Forelimb muscle (tissue), 1 donor: ENCODE results near the gene DDX54. TPM values are rescaled to one million over a fixed set of nuclear protein-coding genes. Genes with fewer than 3 reads are reported as not detected.

ENCODE experiments used
- DNase-seq: peaks from one replicate; pipeline ENCODE4 v3.0.0-alpha.2; 2013; ENCODE audit warnings: low read depth
- polyA plus RNA-seq: library from polyadenylated mRNA; unstranded; fragments of 120-200 nt; gene quantifications from one replicate; pipeline ENCODE4 v1.2.1, GENCODE V29; 2013; ENCODE audit not compliant: insufficient read length

The DDX54 gene
- 64.8 TPM for polyA plus RNA-seq

GRCh38 chr12:113185180-113186032 is at the start of gene DDX54, which contains the start of gene RITA1:
Gene DDX54 (minus strand): TSS chr12:113185478. CDS start chr12:113185451, 27 bp downstream.
Gene RITA1 (plus strand): TSS chr12:113185721. CDS start chr12:113186747, 1,026 bp downstream.
- no peak for DNase-seq

DNA sequence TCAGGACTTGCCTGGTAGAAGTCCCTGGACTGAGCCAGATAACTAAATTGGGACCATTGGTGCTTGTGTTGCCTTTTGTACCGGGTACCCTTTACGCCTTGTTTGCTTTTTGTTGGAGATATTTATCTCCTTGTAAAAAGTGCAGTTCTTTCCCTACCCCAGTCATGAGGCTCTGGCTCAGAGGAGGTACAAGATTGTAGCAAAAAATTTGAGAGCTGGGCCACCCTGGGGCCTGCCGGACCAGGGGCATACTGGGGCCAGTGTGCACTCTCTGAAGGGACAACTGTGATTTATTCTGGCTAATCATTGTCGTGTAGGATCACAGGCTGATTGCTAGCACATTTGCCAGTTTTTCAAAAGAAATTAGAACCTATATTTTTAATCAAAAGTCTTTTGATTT is 49.2 kb upstream of the DDX54 start:
- DNase-seq = no peak

DNA sequence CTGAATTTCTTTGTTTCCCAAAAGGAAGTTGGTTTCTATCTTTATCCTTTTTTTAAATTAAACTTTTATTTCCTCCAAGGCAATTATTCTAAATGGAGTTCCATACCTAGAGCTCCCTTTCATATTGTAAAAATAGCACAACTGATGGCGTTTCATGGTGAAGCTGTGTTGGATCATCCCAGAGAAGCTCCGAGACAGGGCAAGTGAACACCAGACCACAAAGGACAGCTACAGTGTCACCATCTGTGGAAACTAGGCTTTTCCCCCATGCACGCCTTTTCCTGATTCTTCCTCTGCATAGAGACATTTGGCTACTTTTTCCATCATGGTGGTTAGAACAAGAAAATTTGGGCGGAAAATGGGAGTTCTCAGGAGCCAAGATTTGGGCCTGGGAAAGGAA is 48.7 kb upstream of the DDX54 start:
- DNase-seq = no peak

DNA sequence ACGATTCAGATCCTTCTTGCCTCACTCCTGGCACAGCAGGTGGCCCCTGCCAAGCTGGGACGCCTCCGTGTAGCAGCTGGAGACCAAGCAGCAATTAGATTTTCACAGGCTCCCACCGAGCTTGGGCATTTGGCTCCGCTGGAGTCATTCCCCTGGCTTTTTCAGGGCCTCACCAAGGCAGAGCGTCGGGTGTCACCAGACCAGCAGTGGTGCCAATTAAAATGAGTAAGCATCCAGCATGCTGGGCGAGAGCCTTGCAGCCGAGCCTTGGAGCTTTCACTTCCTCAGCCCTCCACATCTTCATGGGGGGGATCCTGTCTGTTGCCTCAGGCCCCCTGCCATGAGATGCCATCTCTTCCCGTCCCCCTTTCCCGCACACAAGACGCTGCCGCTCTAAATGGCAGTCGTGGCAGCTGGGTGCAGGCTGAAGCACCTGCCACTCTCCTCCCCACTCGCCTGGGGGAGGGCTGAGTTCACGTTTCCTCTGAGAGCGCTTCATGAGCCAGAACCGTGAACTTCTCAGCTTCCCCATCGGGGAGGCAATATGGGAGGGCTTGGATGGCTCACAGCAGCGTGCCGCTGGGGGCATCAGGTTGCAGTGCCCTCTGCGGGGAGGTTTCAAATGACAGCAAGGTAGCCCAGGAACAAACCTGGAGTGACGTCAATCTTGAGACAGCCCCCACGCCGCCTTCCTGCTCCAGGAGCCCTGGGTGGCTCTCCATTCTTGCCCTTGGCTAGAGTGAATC is 47.7 kb upstream of the DDX54 start:
- no peak for DNase-seq

DNA sequence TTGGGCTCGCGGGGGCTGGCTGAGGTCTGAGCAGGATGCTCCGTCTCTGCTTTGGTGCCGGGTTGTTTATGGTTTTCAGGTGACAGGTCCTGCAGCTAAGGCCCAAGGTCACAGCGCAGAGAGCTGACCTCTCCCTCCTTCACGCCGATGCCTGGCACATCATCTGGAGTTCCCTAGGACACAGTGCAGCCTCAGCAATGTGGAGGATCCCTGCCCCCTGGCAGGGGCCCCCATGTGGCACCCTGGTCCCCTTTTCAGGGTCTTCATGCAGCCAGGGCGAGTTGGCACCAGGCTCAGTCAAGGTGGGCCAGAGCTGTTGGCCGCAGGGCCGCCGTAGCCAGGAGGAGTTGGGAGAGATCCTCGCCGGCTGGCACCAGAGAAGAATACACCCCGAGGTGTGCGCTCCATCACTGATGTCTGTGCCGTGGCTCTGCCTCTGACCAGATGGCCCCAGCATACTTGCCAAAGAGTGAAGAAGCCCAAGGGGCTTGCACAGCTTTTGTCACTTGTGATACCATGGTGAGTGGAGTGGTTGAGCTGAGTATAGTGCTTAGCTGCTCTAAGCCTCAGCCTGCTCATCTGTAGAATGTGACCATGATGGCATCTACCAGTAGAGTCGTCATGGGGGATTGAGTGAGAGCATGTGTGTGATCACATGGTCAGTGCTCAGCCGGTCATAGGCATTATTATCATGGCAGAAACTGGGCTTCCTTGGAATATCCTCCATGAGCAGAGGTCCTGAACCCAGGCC is 47.0 kb upstream of the DDX54 start:
- DNase-seq = no peak

DNA sequence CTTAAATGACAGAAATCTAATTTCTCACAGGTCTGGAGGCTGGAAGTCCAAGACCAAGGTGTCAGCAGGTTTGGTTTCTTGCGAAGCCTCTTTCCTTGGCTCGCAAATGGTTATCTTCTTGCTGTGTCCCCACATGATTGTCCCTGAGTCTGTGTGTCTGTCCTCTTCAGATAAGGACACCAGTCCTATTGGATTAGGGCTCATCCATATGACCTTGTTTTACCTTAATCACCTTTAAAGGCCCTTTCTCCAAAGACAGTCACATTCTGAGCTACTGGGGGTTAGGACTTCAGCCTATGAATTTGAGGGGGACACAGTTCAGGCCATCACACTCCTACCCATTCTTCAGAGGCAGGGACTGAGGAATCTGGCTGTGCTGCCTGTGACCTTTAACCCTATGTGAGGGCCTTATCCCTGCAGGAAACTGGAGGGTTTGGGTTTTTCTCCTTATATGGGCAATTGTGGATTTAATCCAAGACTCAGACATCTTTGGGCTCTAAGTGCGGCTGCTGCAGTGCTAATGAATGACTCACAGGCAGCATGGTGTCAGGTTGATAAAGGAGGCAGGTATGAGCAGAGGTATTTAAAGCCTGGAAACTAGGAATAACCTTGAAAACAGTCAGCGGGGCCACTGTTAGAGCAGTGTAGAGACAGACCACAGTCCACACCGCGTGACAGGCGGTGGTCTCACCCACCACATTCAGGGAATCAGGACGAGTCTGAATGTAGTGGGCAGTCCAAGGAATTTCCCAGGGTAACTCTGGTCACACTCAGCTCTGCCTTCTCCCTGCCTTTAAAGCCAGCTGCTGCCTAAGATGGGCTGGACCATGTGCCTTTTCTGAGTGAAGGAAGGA is 46.2 kb upstream of the DDX54 start:
- DNase-seq = no peak

DNA sequence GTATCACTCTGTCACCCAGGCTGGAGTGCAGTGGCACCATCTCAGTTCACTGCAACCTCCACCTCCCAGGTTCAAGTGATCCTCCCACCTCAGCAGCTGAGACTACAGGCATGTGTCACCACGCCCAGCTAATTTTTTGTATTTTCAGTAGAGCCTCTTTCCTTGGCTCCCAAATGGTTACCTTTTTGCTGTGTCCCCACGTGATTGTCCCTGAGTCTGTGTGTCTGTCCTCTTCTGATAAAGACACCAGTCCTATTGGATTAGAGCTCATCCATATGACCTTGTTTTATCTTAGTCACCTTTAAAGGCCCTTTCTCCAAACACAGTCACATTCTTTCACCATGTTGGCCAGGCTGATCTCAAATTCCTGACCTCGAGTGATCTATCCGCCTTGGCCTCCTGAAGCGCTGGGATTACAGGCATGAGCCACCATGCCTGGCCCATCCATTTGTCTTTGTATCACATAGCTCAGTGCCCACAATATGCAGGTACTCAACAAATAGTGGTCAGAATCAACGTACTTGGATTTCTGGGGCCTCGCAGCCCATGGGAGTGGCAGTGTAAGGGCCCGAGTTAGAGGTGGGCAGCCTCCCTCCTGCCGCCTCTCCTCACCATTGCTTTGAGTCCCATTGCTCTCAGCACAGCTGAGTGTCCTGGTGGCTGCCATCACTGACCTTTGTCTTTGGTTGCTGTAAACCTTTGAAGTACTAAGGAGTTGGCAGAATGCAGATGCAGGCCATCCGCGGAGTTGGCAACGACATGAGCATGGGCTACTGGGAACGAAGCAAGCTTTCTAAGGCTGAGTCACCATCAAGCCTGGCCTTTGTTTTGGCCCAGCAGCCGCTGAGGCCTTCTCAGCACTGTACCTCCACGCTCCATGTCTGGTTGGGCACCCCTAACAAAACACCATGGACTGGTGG is 45.3 kb upstream of the DDX54 start:
- no peak for DNase-seq

- DNase-seq = no peak
Measured at GRCh38 chr12:113228394-113229028, 43.2 kb upstream of the DDX54 start.

DNA sequence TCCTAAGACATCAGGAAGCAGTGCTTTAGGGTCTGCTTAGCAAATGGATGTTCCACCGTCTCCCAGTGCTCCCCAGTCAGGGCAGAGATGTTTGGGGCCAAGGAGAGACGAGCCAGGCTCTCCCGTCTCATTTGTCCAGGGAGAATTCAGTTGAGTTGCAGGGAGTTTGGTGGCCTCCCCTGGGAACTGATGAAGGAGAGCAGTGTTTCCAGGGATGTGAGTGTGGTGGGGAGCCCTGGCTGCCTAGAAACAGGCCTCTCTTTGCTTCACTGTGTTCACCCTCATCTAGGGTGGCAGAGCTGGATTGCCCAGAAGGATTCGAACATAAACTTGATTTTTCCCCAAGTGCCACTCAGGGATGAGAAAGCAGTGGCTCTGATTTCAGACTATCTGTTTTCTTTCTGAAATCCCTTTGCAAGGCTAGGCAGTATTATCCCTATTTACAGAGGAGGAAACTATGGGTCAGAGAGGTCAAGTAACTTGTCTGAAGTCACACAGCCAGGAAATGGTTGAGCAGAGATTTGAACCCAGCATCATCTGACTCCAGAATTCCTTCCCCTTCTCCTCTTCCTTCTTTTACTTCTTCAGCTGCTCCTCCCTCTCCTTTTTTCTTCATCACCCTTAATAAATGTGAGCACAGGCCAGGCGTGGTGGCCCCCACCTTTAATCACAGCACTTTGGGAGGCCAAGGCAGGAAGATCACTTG is 42.6 kb upstream of the DDX54 start:
- DNase-seq = no peak

DNA sequence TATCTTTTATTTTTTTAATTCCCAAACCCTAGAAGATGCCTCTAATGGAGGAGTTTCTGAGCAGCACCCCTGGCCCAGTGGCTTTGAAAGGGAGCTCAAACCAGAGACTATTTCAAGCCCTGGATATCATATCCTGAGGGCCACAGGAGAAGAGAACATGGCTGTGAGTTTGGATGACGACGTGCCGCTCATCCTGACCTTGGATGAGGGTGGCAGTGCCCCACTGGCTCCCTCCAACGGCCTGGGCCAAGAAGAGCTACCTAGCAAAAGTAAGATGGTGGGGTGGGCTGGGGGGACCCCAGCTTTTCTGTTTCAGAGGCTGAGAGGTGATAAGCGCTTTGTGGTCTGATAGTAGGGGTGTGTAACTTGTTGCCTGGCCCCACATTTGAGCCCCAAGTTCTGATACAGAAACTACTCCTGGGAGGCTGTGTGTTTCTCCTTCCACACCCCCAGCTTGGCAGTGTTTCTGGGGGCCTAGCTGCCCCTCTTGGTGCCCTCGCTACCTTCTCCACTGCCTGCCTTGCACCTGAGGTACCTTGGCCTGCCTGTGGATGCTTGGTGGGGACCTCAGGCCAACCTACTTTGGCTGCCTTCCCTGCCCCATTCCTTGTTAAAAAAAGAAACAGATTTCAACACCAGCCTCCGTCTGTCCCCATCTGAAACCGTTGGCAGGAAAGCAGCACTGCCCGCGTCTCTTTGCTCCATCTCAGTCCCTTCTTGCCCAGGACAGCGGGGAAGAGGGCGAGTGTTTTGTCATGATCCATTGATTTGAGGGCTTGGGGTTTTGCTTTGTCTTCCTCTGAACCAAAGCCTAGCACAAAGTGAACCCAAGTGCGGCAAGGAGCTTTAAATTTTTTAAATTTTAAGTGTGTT is 41.7 kb upstream of the DDX54 start:
- no peak for DNase-seq

DNA sequence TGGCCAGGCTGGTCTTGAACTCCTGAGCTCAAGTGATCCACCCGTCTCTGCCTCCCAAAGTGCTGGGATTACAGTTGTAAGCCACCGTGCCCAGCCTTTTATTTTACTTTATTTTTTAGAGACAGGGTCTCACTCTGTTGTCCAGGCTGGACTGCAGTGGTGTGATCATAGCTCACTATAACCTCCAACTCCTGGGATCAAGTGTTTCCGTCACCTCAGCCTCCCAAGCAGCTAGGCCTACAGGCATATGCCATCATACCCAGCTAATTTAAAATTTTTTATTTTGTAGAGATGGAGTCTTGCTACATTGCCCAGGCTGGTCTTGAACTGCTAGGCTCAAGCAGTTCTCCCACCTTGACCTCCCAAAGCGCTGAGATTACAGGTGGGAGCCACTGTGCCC is 39.7 kb upstream of the DDX54 start:
- no peak for DNase-seq

DNA sequence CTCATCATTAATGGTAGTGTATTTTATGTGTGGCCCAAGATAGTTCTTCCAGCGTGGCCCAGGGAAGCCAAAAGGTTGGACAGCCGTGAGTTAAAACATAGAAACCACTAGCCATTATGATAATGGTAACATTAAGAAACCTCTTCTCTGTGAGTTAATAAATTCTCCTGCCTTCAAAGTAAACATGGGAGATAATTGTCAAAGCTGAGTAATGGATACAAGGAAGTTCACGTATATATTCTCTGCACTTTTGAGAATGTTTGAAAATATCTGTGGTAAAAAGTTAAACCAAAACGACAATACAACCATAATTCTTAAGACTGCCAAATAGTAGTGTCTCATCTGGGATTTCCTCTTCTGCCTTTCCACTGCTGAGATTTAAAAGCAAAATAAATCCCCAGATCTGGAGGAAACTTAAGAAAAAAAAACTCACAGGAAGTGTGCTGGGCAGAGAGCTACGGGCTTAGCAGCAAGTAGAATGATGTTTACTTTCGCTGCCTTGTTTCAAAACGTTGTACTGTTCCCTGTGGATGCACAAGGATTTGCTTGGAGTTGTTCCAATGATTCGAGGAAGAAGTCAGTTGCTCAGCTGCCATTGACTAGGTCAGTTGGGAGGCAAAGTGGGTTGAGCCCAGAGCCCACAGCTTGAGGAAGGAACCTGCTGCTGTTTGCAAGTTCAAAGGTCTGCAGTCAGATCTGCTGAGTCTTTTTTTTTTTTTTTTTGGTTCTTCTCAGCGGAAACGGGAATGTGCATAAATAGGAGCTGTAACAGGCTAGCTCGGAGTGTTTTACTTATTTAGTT is 37.7 kb upstream of the DDX54 start:
- DNase-seq = peak; percentile 68

DNA sequence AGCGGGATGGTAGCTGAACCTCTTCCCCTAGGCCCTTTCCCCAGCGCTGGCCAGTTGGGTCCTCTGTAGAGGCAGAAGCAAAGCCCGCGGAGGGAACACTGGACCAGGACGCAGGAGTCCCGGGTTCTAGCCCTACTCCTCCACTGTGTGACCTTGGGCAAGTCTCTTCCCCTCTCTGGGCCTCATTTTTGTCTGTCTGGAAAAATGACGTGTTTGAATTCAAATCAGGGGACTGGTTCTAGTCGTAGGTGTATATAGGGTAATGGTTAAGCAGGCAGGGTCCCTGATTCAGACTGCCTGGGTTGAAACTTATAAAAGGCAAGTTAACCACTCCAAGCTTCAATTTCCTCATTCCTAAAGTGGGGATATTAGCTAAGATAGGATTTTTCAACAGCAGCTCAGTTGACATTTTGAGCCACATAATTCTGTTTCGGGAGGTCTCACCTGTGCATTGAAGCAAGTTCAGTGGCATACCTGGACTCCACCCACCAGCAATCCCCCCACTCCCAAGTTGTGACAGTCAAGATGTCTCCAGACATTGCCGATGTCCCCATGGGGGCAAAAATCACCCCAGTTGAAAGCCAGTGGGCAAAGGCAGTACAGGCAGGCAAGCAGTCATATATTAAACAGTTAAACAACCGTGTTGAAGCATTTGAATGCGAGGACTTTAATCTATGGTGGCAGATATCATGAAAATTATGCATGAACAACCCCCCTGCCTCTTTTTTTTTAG is 36.9 kb upstream of the DDX54 start:
- DNase-seq = no peak

- peak; percentile 100 for DNase-seq
Measured at GRCh38 chr12:113221181-113221996, 36.1 kb upstream of the DDX54 start, which contains the start of gene TPCN1. Gene TPCN1 (plus strand): TSS chr12:113221464. CDS start chr12:113226853, 5,389 bp downstream.

DNA sequence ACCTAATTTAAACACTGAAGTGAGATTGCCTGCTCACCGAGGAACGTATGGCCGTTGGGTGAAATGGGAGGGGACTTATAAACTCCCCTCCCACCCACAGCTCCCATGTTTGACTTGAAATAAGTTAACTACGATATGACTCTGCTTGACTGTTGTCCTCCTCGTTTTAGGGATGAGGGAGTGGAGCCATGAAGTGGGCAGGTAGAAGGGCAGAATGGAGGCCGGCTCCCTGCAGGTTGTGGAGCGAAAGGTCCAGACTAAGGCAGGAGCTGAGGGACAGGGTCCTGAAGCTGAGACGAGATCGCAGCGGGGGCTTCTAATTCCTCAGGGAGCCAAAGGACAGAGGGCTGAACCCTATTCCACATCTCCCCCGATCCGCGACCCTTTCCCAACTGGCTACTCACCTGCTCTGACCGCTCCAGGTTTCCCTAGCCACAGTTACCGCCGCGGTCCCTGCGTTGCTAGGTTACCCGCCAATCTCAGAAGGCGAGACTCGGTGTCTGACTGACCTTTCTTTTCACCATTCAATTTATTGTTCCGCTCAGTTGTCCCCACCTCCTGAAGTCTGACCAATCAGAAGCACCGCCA is 35.4 kb upstream of the DDX54 start:
- no peak for DNase-seq
